ENCODE data around the gene RGS12.

Gene RGS12

GRCh38 chr4:3294401-3295241, 1.8 kb downstream of the RGS12 start:
- Histone ChIP-seq H3K4me1 (no peaks in the 10 kb centered on the region), H3K4me3 (ENCODE audit: low read depth, low read length) (no peak overlapping the region), H3K36me3 (no peaks in the 10 kb centered on the region), H3K27me3 (no peaks in the 10 kb centered on the region), H3K9me3 (no peaks in the 10 kb centered on the region)
- DNase-seq = no peak
- TF ChIP-seq CTCF (IDR thresholded peaks at IDR 0.05; ENCODE audit: low read depth, low read length) = no peak

GRCh38 chr4:3295837-3296624, 3.2 kb downstream of the RGS12 start:
- H3K4me1 ChIP-seq = no peaks in the 10 kb centered on the region
- no peaks in the 10 kb centered on the region for H3K36me3 ChIP-seq
- TF ChIP-seq CTCF (IDR thresholded peaks at IDR 0.05; ENCODE audit: low read depth, low read length) = no peak
- no peaks in the 10 kb centered on the region for H3K27me3 ChIP-seq
- no peak for DNase-seq
- H3K9me3 ChIP-seq = no peaks in the 10 kb centered on the region
- no peak overlapping the region for H3K4me3 ChIP-seq (ENCODE audit: low read depth, low read length)

- no peaks in the 10 kb centered on the region for H3K9me3 ChIP-seq
- no peaks in the 10 kb centered on the region for H3K27me3 ChIP-seq
- no peaks in the 10 kb centered on the region for H3K4me1 ChIP-seq
- H3K4me3 ChIP-seq (ENCODE audit: low read depth, low read length) = no peak overlapping the region
- no peak for DNase-seq
- TF ChIP-seq CTCF (IDR thresholded peaks at IDR 0.05; ENCODE audit: low read depth, low read length) = no peak
- no peaks in the 10 kb centered on the region for H3K36me3 ChIP-seq
Observed at GRCh38 chr4:3296651-3297050, 3.8 kb downstream of the RGS12 start.

DNA sequence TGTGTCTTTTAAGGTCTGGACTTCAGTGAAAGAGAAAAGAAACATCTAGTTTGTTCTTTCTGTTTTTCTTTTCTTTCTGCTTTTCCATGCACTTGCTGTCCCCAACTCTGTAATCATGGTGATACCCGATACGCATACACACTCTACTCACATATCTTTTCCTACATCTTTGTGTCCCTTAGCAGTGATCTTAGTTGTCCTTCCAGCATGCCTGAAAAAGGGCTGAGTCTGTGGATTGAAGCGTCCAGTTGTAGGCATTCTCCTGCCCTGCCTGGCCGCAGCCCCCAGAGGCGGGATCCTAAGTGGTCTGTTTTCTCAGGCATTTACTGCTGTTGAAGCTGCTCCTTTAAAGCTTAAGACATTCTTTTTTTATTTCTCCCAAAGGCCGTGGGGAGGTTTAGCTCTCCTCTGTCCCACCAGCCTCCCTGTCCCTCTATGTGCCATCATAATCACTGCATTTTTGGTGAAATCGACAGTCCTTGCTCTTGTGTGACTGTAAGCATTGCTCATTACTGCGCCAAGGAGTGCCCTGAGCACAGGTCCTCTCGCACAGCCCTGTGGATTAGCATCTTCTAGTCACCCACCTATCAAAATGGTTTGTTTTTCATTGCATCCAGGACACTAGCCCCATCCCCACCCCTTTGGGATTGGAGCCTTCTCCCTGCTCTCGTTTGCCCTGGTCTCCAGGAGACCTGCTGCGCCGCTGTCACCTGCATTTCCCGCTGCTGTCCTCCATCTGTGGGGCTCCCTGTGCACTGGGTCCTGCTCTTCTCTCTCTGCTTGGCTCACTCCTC, 4.4 kb downstream of the RGS12 start:
- no peaks in the 10 kb centered on the region for H3K27me3 ChIP-seq
- H3K4me3 ChIP-seq (ENCODE audit: low read depth, low read length) = no peak overlapping the region
- no peak for TF ChIP-seq CTCF (IDR thresholded peaks at IDR 0.05; ENCODE audit: low read depth, low read length)
- no peaks in the 10 kb centered on the region for H3K36me3 ChIP-seq
- H3K4me1 ChIP-seq = no peaks in the 10 kb centered on the region
- no peaks in the 10 kb centered on the region for H3K9me3 ChIP-seq
- DNase-seq = no peak

GRCh38 chr4:3299122-3299975, 6.5 kb downstream of the RGS12 start:
- no peak for TF ChIP-seq CTCF (IDR thresholded peaks at IDR 0.05; ENCODE audit: low read depth, low read length)
- no peak overlapping the region for H3K4me3 ChIP-seq (ENCODE audit: low read depth, low read length)
- H3K9me3 ChIP-seq = no peaks in the 10 kb centered on the region
- no peak for DNase-seq
- peaks cover 6% of the 10 kb centered on the region; the same call in 1 of the 2 replicates for H3K4me1 ChIP-seq
- no peaks in the 10 kb centered on the region for H3K27me3 ChIP-seq
- no peaks in the 10 kb centered on the region for H3K36me3 ChIP-seq

Measured in BE2C (cell line).